Measurements from ENCODE around the gene MAML3.

The MAML3 gene

DNA sequence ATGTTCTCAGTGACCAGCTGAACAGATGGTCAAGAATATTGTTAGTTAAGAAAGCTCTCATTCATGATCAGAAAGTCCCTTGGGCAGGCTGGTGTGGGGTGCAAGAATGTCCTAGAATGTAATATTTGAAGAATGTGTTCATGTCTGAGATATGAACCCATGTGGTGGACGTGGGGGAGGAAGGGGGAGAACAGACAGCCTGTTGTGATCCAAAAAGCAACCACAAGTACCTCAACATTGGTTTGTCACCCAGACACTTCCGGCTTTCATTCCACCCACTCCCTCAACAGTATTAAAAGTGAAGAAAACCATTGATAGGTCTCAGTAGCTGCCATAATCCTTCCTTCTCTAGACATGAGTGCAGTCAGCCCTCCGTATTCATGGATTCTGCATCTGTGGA is 82.2 kb downstream of the MAML3 start:
- DNase-seq (ENCODE audit: low spot score): no peak

DNA sequence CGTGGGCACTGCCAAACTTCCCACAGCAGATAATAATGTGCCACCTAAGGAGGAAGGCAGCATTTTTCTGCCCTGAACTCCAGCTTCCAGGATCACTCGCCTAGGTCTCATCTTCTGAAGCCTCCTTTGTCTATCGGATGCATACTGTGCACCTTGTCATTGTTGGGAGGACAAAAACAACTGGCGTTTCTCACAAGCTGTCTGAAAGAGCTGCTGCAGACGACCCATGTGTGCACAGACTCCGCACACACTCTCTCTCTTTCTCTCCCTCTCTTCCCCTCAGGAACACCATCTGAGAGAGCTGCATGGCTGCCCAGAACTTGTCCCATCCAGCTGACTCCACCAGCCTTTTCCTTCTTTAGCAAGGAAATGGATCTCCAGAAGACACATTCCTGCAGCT is 83.0 kb downstream of the MAML3 start:
- no peak for DNase-seq (ENCODE audit: low spot score)

DNA sequence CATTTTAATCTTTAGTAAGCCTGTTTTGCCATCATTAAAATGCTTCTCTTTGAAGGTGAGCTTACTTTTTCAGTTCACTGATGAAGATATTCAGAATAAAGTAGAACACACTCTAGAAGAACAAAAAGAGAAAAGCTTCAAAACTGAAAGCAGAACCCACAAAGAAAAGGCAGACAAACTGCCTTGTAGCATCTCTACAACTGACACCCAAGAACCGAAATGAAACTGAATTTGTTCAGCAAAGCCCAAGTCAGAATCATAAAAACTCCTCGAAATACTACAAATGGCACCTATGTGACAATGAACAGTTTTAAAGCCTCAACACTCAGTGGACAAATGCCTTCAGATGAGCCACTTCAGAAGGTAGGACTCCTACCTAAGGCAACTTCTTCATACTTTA is 83.6 kb downstream of the MAML3 start:
- DNase-seq (ENCODE audit: low spot score): no peak

DNA sequence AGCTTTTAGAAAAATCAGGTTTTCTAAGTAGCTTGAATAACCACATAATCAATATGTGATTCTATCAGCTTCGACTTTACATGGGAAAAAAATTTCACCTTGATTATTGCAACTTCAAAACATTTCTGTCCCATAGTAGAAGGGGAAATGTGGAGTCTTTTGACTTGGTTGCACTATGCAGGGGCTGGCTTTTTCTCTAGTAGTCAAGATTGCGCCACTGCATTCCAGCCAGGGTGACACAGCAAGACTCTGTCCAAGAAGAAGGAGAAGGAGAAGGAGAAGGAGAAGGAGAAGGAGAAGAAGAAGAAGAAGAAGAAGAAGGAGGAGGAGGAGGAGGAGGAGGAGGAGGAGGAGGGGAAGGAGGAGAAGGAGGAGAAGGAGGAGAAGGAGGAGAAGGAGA is 84.9 kb downstream of the MAML3 start:
- no peak for DNase-seq (ENCODE audit: low spot score)

DNA sequence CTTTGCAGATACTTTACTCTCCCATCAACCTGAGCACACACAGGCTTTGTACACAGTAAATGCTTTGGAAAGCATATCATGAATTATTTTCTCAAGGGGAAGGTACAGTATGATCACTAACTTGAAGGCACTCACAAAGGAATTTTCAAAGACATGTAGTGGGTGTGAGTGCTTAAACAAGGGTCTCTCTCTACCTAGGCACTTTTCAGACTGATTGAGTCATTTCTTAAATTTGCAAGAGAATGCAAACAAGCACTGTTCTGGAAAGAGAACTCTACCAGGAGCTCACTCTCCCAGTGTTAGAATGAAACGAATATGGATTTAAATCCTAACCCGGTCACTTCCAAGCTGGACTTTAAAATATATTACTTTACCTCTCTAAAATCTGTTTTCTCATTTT is 85.7 kb downstream of the MAML3 start:
- DNase-seq (ENCODE audit: low spot score): no peak

DNA sequence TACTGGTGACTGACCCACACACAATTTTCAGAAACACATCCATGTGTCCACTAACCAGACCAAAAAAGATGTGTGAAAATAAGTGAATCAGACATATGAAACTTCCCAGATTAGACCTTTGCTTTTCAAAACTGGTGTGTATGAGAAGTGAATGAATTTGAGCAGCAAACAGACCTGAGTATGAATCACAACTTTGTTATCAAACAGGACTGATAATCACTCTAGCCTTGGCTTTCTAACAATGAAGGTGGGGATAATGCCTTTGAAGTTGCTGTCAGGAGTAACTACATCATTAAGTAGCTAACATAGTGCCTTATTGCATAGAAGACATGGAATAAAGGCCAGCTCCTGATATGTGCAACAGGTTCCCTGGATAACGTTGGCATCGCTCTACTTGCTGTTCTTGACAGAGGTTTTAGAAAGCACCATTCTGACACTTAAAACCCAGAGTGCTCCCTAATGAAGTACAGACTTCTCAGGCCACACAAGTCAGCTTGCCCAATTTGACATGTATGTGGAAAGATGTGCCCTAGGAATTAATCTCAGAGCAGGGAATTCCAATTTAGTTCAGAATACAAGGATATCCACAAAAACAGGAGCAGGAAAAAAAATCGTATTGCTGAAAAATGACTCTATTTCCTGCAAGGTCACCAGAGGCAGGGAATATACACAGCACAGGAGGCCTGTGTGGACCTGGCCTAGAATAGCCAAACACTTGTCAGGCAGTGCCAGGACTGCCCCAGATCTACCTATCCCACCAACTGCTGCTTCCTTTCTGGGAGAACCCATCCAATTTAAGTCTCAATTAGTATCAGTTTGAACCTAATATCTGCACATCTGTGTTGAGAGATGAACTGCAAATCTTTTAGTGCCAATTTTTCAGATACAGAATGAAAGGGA is 87.7 kb downstream of the MAML3 start:
- no peak for DNase-seq (ENCODE audit: low spot score)

DNA sequence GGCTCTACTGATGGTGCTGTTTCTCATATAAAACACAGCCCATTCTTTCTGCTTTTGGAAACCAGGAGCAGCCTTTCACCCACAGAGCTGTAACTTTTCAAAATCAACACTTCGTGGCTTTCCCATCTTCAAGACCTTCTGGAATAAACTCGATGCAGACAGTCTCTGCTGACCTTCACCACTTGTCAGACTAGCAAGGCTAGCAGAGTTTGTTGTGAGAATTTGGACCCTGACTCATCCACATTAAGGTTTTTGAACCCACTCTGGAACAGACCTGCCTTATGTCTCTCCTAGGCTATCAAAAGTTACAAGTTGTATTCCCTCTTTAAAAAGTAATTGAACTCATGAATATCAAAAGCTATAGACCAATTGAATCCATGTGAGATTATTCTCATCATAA is 88.6 kb downstream of the MAML3 start:
- no peak for DNase-seq (ENCODE audit: low spot score)

DNA sequence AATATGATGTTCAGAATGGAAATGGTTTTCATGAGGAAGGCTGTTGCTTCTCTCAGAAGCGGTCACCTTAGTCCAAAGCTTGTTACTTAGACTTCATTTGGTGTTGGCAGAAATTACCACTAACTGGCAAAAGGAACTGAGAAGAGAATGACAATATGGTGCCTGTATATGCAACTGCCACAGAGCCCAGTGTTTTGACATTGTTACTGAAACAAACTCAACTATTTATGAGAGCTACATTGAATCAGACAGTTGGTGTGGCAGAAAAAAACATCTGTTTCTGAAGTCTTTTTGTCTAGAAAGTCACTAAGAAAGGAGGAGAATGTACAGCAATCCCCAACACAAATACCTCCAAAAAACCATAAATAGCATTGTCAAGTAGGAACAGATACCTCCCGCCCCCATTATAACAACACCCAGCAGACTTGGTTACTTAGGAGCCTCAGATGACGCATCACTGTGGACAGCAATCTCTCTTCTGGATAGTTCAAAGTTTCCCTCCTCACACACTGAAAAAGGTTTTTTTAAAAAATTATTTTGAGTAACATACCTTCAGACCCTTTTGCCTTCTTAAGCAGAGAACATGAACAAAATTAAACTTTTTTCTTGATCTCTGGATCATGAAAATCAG is 92.2 kb downstream of the MAML3 start:
- DNase-seq (ENCODE audit: low spot score): no peak

DNA sequence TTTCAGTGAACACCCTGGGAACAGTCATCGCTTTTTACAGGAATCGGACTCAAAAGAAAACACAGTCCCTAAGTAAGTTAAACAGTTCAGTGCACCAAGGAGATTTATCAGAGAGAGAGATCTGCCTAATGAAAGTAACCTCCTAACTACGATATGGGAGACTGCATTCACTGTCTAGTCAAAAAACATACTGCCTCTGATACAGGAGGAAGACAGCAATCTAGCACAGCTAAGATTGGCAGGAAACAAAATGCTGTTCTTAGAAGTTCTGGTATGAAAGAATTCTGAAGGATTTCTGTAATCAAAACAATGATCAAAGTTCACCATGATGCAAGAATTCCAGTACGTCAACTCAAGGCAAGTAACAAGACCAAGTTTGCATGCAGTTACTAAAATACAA is 92.8 kb downstream of the MAML3 start:
- no peak for DNase-seq (ENCODE audit: low spot score)

DNA sequence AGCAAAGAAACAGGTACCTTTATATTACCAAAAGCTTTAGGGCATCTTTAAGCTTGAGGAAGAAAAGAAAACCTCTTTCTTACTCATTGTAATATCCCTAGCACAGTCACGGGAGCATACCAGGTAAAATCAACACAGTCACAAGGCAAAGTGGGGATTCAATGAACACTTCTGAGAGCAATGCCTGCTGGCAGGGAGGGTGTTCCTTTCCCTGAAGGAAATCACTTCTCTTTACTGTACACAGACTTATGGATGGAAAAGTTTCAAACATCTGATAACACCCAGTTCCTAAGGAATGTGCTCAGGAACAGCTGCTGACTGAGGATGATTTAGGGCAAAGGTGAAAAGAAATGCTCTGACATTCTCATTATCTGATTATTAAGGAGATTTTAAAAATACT is 94.8 kb downstream of the MAML3 start:
- no peak for DNase-seq (ENCODE audit: low spot score)

DNA sequence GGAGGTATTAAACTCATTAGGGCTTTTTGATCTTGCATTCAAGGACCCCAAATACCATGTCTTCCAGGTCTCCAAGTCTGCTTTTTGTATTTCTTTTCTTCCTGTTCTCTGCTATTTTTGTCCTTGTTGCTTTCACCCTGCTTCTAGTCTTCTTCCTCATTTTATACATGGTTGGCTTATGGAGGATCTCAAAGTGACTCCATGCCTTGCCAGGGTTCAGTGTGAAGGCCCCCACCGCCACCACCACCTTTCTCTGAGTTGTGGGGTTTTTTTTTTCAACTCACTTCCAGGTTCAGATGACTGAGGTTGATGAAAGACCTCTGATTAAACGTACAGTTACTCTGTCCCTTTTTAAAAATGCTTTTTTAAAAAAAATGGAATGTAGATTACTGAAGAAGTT is 96.3 kb downstream of the MAML3 start:
- DNase-seq (ENCODE audit: low spot score): no peak

DNA sequence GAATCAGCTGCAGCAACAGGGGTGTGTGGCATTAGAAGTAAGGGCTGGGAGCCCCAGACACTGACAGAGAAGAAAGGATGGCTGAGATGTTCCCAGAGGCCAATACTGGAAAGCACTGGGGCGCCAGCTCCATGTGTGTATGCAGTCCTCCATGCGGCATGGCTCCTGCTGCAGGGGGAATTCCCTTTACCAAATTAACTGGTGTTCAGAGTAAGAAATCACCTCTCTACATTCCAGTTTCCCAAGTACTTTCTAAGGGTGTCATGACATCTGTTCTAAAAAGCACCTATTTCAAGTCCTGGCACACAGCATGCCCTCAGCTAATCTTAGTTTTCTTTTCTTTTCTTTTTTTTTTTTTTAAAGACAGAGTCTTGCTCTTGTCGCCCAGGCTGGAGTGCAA is 98.0 kb downstream of the MAML3 start:
- DNase-seq (ENCODE audit: low spot score): no peak

DNA sequence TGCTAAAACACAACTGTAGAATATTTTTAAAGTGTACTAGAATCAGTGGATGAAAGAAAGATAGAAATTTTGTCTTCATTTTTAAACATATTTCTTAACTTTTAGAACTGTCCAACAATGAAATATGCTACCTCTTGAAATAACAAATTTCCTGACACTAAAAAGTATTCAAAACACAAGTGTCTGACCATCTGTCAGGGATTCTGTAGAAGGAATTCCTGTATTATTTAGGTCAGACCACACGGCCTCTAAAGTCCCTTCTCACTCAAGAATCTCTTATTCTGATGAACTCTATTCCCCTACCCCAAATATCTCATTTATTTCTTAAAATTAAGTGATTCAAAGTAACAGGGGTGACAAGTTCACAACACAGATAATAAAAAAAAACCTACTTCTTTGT is 99.1 kb downstream of the MAML3 start:
- no peak for DNase-seq (ENCODE audit: low spot score)

DNA sequence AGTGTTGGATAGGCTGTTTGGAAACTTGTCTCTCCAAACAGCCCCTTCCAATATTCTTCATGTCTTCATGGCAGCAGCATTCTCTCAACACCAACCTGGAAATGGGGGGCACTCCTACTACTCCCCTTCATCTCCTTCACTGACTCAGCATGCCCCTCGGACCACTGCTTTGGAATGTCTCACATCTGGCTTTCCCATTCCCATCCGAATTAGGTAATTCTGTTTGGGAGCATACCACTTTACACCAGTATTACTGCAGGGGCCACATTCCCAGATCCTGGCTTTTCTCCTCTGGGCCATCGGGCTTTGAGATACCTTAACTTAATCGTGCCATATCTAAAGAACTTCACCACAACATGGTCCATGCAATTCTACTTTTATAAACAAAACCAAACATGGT is 100.8 kb downstream of the MAML3 start:
- DNase-seq (ENCODE audit: low spot score): no peak

DNA sequence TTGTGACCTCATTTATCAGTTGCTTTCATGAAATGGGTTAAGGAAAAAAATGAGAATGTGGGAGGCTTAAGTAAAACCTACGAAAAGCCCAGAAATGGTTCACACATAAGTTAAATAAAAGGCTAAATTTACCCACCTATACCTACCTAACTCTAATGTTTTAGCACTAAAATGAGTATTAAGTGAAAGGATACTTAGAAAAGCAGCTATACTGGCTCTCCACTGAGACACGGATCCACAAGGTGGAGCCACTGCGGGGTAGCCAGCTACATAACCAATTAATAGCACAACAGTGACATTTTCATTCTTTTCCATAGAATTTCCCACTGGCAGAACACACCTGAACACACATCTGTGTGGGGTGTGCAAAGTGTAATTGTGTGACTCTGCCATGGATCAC is 101.9 kb downstream of the MAML3 start:
- no peak for DNase-seq (ENCODE audit: low spot score)

DNA sequence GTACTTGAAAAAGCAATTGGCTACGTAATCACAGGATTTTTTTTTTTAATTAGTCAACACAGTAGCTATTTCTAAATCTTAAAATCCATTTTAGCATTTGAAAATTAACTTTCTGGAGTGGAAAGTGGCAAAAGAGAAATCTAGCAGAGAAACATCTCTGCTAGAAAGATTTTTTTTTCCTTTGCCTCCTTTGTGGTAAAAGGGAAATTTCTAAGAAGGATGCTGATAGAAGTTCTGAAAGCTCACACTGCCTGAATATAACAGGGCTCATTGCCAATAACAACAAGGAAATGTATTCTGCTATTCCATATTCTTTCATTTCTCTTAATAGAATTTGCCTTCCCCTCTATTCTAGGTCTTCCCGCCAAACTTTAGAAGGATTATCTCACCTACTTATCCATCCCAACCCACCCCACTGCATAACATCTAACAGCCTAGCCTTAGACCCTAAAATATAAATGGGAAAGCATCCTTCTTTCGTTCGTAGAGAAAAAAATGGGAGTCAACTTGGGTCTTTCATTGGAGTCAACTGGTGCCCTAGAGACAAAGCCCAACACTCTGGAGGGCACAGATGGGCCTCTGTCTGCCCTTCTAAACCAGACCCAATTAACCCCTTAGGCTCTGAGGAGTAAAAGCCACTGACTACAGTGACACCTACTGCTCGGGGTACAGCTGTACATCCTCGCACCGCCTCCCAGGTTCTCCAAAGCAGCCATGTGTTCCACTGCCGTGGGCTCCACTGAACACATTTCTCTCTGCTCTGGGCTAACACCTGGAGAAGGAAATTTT is 103.9 kb downstream of the MAML3 start:
- DNase-seq (ENCODE audit: low spot score): no peak

DNA sequence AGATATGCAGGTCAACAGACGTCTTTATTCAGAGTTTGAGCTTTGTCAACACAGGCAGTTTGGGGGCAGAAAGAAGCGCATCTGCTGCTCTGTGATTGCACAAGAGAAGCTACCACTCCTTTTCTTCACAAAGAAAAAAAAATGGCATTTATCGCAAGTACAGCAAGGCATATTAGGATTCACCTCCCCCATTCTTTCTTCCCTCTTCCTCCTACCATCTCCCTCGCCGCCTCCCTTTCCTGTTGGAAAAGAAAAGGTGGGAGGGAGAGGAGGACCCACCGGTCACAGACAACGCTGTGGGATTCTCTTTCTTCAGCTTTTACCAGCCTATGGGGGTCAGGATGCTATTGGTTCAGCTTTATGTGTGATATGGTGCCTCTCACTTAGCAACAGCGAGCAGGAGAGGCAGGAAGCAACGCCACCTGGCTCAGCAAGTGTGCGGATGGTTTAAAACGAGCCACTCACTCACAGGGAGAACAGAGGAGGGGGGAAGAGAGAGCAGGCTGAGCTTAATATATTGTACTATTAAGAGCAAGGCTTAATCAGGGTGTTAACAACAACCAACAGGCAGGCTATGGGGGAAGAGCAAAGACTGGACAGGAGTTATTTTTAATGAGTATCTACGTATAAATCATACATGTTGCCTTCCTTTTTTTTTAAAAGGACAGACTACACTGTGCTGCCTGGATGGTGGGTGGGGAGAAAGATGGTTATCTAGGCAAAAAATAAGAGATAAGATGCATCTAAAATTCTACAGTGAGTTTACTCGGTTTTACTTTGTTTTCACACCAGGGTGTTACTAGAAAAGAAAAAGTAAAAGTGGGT is 104.7 kb downstream of the MAML3 start:
- DNase-seq (ENCODE audit: low spot score): no peak

DNA sequence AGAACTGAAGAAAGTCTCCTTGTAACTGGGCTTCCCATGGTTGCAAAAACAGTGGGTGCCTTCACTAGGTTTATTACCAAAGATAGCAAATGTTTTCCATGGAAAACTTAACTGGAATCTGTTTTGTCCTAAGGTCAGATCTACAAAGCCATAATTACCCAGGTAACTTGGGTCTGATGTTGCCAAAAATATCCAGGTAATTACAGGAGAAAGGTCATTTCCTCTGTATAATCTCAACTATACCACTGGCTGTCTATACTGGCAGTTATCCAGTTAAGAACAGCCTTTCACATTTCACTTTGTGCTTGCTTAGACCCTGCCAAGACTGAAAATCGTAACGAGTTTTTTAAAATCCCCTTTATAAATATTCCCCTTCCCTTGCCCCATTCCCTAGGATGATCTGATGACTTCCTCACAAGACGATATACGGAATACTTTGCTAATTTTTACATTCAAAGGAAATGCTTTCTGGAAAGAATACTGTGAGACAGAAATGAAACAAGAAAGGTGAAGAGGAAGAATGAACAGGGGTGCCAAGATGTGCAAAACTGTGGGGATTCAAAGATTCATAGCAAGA is 105.5 kb downstream of the MAML3 start:
- no peak for DNase-seq (ENCODE audit: low spot score)

DNA sequence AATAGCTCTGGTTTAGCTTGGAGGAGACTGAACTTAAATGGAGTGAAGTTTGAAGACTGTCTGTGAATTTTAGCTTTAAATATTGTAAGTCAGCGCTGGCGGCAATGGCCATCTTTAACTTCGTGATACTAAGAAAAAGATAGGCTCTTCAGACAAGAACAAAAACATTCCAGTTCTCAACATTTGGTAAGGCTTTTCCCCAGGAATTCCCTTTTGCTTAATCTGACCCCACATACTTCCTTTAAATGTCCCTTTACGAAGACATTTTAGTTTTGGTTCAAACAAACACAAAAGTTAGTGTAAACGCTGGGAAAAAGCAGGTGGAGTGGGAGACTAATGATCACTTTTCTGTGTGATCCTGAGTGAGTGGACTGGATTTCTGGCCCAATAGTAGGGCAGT is 106.2 kb downstream of the MAML3 start:
- no peak for DNase-seq (ENCODE audit: low spot score)

DNA sequence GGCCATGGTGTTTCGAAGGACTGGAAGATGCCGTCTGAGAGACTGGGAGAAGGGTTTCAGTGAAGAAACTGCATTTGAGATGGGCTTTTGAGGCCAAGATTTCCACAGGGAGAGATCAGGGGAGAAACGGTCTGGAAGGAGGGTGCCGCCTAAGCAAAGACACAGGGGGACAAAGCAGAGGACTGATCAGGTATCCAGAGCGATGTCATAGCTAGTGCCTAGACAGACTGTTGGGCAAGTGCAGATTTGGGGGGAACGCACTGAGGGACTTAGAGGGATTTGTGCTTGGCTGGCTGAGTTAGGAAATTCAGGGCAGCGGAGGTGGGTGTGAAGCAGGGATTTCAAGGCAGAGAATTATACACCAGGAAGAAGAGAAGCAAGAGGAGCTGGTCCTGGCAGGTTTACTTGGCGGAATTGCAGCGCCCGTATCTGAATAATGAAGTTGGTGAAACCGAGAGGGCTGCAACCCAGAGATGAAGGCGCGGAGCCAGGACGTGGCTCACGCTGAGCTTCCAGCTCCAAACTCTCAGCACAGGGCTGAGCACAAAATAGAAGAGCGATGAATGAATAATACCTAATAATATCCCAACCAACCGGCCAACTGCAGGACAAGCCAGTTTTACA is 106.9 kb downstream of the MAML3 start:
- no peak for DNase-seq (ENCODE audit: low spot score)

DNA sequence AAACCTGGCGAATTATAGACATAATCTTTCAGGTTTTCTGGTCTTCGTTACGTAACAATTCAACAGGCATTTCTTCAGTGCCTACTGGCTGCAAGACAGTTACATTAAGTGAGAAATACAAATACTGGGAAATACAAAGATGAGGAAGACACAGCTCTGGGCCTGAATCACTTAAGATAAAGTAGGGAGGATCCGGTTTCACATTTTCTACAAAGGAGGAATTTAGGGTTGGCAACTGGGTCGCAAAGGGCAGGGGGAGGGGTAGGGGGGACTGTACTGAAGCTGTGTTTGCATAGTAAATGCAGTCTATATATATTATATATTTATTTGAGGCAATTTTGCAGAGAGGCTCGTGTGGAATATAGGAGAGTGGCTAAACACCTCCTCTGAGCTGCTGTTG is 107.4 kb downstream of the MAML3 start:
- DNase-seq (ENCODE audit: low spot score): no peak
